Right lobe of liver (tissue), 6 donors: ENCODE data around the gene CAP2. TPM values are rescaled to one million over a fixed set of nuclear protein-coding genes. Genes with fewer than 3 reads are reported as not detected.

Source experiments
- ATAC-seq, 4 donors: fragments of 200-7000 bp; cut with Tn5 transposase; one replicate each; pipeline ENCODE4 v1.9.1; 2020; ENCODE audit warnings: mild to moderate bottlenecking in 4 of 4, moderate library complexity in 4 of 4
- DNase-seq, 3 donors: peaks; one replicate each; pipeline ENCODE4 v3.0.0-alpha.2; 2020
- H3K27ac ChIP-seq, 3 donors: fragments of 200-600 bp; one replicate each; pipeline ENCODE4 v1.8.0; 2022
- H3K27me3 ChIP-seq, 2 donors: fragments of 200-600 bp; one replicate each; pipeline ENCODE4 v1.8.0; 2022
- H3K36me3 ChIP-seq, 4 donors: fragments of 200-600 bp; sonication (generic) in 1 of 4; one replicate each; pipeline versions ENCODE4 v1.5.1 to v1.8.0; 2017 to 2022; ENCODE audit warnings: control low read depth in 1 of 4
- H3K4me1 ChIP-seq, 4 donors: fragments of 200-600 bp; sonication (generic) in 1 of 4; one replicate each; pipeline versions ENCODE4 v1.5.1 to v1.8.0; 2017 to 2022; ENCODE audit warnings: control low read depth in 1 of 4
- H3K4me3 ChIP-seq, 3 donors: fragments of 200-600 bp; one replicate each; pipeline ENCODE4 v1.8.0; 2022
- H3K9me3 ChIP-seq, 4 donors: fragments of 200-600 bp; sonication (generic) in 1 of 4; one replicate each; pipeline versions ENCODE4 v1.5.1 to v1.8.0; 2017 to 2022; ENCODE audit warnings: control low read depth in 1 of 4
- POLR2A ChIP-seq: fragments of 450-650 bp; IDR thresholded peaks from one replicate; pipeline ENCODE4 v1.6.1; 2017; ENCODE audit warnings: antibody characterized with exemption, mild to moderate bottlenecking
- WGBS: methylation state at CpG from one replicate; pipeline ENCODE4 v1.1.6; 2018; ENCODE audit warnings: low coverage, low lambda C conversion rate; ENCODE audit not compliant: insufficient coverage; ENCODE audit errors: missing lambda C conversion rate; 5-methylcytosine and 5-hydroxymethylcytosine counted together
- intact Hi-C, 2 donors: fragments of 100-400 bp; cut with DNase I; formaldehyde crosslinking; loops; one replicate each; pipeline versions ENCODE4 v1.11.2 to v1.14.1; 2022
- total RNA-seq, 6 experiments: library from RNA; depleted of rRNA in 2 of 6; stranded (reverse); fragments of >200 nt in 2 of 6; fragmentation: NEBNext Ultra II Directional in 3 of 6; extraction: Animal tissue kit (Norgen Biotek cat#: 25700) in 3 of 6; gene quantifications; one replicate each; pipeline versions ENCODE4 v1.1.0 to v1.2.4, GENCODE V29; 2016 to 2023
- TF ChIP-seq, protein P1 (sequence below), 4 donors: fragments of 200-600 bp in 3 of 4; fragments of 450-650 bp in 1 of 4; IDR thresholded peaks; one replicate each; pipeline versions ENCODE4 v1.5.1 to v1.8.0; 2016 to 2022; ENCODE audit warnings: antibody characterized with exemption in 4 of 4, mild to moderate bottlenecking in 2 of 4
- donor health status: DM: no; HTN: yes; CAD: no.
- donor health status: DM: no; HTN: no; CAD: no.
- donor health status: DM: no; HTN: no; CAD: no.
- donor health status: DM: no; HTN: yes; CAD: no.
- donor health status: DM: no; HTN: yes; CAD: no.

CAP2 gene
- total RNA-seq, 6 experiments from 2014 or later, result 2.1 to 7.4 (median 6.1) TPM

DNA sequence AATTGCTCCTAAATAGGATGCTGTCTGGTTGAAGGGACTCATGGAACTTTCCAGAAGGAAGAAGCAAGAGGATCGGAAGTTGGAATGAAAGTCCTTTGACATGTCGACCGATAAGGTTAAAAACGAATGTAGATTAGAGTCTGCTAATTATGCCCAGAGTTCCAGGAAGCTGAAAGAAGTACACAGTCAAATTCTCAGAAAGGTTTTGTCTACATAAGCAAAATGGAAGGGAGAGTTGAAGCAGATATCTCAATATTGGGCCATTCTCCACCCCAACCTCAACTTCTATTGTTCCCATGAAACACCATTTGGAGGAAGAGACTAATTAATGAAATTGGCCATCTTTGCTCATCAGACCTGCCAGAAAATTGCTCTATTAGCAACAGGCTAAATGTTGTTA, 64.0 kb downstream of the CAP2 start:
- WGBS, result 53% methylated on average over 4 of the region's 4 CpGs
- Histone ChIP-seq H3K27ac (no peak overlapping the region), H3K36me3 (no peaks in the 10 kb centered on the region), H3K27me3 (no peaks in the 10 kb centered on the region), H3K4me1 (no peaks in the 10 kb centered on the region), H3K4me3 (no peak overlapping the region), H3K9me3 (no peaks in the 10 kb centered on the region)
- no peak for ATAC-seq
- intact Hi-C loops, result no loop called here
- TF ChIP-seq POLR2A, result no peak
- TF ChIP-seq, protein P1, sequence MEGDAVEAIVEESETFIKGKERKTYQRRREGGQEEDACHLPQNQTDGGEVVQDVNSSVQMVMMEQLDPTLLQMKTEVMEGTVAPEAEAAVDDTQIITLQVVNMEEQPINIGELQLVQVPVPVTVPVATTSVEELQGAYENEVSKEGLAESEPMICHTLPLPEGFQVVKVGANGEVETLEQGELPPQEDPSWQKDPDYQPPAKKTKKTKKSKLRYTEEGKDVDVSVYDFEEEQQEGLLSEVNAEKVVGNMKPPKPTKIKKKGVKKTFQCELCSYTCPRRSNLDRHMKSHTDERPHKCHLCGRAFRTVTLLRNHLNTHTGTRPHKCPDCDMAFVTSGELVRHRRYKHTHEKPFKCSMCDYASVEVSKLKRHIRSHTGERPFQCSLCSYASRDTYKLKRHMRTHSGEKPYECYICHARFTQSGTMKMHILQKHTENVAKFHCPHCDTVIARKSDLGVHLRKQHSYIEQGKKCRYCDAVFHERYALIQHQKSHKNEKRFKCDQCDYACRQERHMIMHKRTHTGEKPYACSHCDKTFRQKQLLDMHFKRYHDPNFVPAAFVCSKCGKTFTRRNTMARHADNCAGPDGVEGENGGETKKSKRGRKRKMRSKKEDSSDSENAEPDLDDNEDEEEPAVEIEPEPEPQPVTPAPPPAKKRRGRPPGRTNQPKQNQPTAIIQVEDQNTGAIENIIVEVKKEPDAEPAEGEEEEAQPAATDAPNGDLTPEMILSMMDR (IDR thresholded peaks at IDR 0.05), result no peak
- no peak for DNase-seq

GRCh38 chr6:17457956-17458355, 64.6 kb downstream of the CAP2 start:
- Histone ChIP-seq H3K27ac (no peak overlapping the region), H3K9me3 (no peaks in the 10 kb centered on the region), H3K36me3 (no peaks in the 10 kb centered on the region), H3K4me3 (no peak overlapping the region), H3K4me1 (no peaks in the 10 kb centered on the region), H3K27me3 (no peaks in the 10 kb centered on the region)
- DNase-seq (no peak), ATAC-seq (no peak)
- TF ChIP-seq, protein P1 (IDR thresholded peaks at IDR 0.05), result no peak
- no peak for TF ChIP-seq POLR2A
- WGBS, result 93% methylated on average over 3 of the region's 3 CpGs
- intact Hi-C loops, result no loop called here

DNA sequence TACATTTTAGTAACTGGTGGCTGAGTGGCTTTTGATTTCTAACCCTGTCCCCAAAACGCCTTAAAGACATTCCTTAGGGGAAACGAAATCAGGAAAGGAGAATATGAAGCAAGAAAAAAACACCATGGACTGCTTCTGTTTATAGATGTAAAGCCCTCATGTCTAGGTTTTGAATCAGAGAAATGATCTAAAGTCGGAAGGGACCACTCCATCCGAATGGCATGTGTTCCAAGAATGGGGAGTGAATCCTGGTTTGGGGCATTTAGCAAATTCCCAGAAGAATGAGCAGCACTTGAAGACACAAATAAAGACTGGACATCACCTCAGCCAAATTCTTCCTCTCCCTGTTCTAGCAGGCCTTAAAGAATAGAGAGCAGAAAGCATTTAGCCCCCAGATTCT, 65.6 kb downstream of the CAP2 start:
- Histone ChIP-seq H3K9me3 (no peaks in the 10 kb centered on the region), H3K4me1 (no peaks in the 10 kb centered on the region), H3K27me3 (no peaks in the 10 kb centered on the region), H3K27ac (no peak overlapping the region), H3K4me3 (no peak overlapping the region), H3K36me3 (no peaks in the 10 kb centered on the region)
- WGBS, result 90% methylated on average over 4 of the region's 4 CpGs
- TF ChIP-seq POLR2A, result no peak
- intact Hi-C loops, result no loop called here
- ATAC-seq (no peak), DNase-seq (no peak)

DNA sequence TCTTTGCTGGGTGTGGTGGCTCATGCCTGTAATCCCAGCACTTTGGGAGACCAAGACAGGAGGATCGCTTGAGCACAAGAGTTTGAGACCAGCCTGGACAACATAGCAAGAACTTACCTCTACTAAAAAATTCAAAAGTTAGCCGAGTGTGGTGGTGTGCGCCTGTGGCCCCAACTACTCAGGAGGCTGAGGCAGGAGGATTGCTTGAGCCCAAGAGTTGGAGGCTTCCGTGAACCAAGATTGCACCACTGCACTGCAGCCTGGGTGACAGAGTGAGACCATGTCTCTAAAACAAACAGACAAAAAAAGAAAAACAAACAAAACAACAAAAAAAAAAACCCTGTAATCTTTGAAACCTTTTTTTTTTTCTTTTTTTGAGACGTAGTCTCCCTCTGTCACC, 67.5 kb downstream of the CAP2 start:
- H3K4me1 ChIP-seq, result no peaks in the 10 kb centered on the region
- DNase-seq (no peak), ATAC-seq (no peak)
- no peak for TF ChIP-seq POLR2A
- TF ChIP-seq, protein P1 (IDR thresholded peaks at IDR 0.05), result no peak
- no peaks in the 10 kb centered on the region for H3K9me3 ChIP-seq
- H3K4me3 ChIP-seq, result no peak overlapping the region
- H3K36me3 ChIP-seq, result no peaks in the 10 kb centered on the region
- WGBS, result 83% methylated on average over 4 of the region's 5 CpGs
- H3K27ac ChIP-seq, result no peak overlapping the region
- no peaks in the 10 kb centered on the region for H3K27me3 ChIP-seq
- intact Hi-C loops, result no loop called here

GRCh38 chr6:17466147-17466546, 72.8 kb downstream of the CAP2 start:
- intact Hi-C loops, result no loop called here
- Histone ChIP-seq H3K4me3 (no peak overlapping the region), H3K4me1 (peaks cover 0 to 1% (median 0%) of the 10 kb centered on the region in 4 donors), H3K27me3 (no peaks in the 10 kb centered on the region), H3K36me3 (no peaks in the 10 kb centered on the region), H3K27ac (no peak overlapping the region), H3K9me3 (no peaks in the 10 kb centered on the region)
- DNase-seq (no peak), ATAC-seq (no peak)
- 77% methylated on average over 5 of the region's 5 CpGs for WGBS
- no peak for TF ChIP-seq POLR2A
- TF ChIP-seq, protein P1 (IDR thresholded peaks at IDR 0.05), result no peak
